Renal pelvis (tissue), 4 donors: ENCODE data around the gene PECR. TPM values are rescaled to one million over a fixed set of nuclear protein-coding genes. Genes with fewer than 3 reads are reported as not detected.
"Not testable (repeated sequence)": the region's sequence is repeated elsewhere in the genome, so short reads cannot be mapped to it uniquely, and the experiment has no call there.

Experiments
- DNase-seq: peaks from one replicate; pipeline ENCODE4 v3.0.0-alpha.2; 2013
- polyA plus RNA-seq, 3 donors: library from polyadenylated mRNA; unstranded; fragments of 120-200 nt; gene quantifications; one replicate each; pipeline ENCODE4 v1.2.1, GENCODE V29; 2013; ENCODE audit not compliant: insufficient read length in 3 of 3

The PECR gene
- polyA plus RNA-seq, 3 donors, result 35.0 to 54.7 (median 43.0) TPM

DNA sequence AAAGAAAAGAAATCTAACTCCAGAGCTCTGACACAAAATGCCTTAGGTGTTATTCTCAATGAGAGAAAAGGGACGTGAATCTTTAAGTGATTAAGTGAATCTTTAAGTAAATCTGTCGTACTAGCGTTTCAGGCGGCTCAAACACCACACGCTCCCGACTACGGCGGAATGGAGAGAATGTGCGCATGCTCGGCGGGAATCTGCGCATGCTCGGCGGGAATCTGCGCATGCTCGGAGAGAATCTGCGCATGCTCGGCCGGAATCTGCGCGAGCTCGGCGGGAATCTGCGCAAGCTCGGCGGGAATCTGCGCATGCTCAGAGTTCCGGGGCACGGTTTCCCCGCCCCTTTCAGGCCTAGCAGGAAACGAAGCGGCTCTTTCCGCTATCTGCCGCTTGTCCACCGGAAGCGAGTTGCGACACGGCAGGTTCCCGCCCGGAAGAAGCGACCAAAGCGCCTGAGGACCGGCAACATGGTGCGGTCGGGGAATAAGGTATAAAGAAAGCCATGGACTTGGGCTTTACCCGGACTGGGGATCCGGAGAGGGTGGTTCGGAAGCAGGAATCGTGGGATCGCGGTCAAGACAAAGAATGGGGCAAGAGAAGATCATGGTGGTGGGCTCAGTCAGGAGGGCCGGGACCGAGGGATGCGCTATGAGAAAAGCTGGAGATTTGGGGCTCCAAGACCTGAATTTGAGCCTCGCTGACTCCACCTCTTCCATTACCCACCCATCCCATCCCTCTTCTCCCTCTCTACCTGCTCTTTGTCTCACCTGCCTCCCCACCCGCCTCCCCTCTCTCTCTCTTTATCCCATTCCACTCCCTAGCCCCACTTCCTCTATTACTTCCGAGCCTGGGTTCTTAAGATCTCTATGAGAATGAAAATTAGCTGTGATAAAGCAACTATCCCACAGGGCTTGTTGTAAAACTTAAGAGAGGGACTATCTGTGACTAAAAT is 27.6 kb upstream of the PECR start, which contains the start of gene XRCC5:
XRCC5 (plus strand) TSS at position 382 of the 955 bp plus-strand sequence; CDS start at position 471, 89 bp downstream.
- DNase-seq, result peak; percentile 97

GRCh38 chr2:216108310-216108966 is 26.8 kb upstream of the PECR start:
- no peak for DNase-seq

- DNase-seq, result no peak
Observed at GRCh38 chr2:216107760-216108159, 26.2 kb upstream of the PECR start.

- no peak for DNase-seq
Observed at GRCh38 chr2:216107320-216107719, 25.7 kb upstream of the PECR start.

DNA sequence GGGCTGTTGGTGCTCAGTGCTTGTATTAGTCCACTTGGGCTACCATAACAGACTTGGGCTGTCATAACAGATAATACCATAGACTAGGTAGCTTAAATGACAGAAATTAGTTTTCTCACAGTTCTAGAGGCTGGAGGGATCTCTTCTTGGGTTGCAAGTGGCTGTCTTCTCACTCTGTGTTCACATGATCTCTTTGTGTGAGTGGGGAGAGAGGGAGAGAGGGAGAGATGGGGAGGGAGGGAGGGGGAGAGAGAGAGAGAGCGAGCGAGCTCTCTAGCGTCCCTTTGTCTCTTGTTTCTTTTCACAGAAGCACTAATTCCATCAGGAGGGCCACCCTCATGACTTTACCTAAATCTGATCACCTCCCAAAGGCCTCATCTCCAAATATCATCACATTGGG is 23.1 kb upstream of the PECR start:
- DNase-seq, result no peak

- no peak for DNase-seq
Observed at GRCh38 chr2:216103213-216103612, 21.6 kb upstream of the PECR start.

DNA sequence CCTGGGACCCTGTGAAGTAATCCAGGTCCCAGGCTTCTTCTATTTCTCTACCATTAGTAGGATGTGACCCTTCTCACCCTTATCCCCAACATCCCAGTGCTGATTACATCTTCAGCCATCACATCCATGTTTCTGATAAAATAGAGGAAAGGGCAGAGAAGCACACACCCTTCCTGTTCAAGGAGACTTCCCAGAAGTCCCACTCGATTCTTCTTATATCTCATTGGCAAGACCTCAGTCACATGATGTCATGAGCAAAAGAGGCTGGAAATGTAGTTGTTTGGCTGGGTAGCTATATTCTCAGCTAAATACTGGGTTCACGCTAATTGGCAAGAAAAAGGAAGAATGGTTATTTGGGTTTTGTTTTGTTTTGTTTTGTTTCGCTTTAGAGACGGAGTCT is 19.5 kb upstream of the PECR start:
- DNase-seq, result no peak

DNA sequence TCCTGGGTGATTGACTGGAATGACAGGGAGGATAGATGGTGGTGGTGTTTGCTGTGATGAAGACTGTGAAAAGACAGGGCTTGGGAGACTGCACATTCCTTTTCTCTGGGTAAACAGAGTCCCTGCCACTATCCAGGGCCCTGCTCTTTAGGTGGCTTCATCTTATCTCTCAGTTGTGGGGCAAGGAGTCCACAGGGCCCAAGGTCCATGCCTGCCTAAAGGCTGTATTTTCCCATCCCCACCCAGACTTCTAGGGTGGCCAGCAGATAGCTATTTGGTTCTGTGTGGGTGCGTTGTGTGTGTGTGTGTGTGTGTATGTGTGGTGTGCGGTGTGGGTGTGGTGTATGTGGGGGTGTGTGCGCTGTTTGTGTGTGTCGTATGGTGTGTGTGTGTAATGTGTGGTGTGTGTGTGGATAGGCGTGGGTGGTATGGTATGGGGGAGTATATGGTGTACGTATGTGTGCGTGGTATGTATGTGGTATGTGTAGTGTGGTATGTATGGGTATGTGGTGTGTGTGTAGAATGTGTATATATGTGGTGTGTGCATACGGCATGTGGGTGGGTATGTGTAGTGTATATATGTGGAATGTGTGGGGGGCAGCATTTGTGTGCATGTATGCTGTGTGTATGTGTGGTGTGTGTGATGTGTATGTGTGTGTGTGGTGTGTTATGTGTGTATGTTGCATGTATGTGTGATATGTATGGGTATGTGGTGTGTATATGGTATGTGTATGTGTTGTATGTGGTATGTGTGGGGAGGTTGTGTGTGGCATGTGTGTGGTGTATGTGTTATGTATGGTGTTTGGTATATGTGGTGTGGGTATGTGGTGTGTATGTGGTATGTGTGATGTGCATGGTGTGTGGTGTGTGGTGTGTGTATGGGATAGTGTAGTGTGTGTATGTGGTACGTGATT is 17.1 kb upstream of the PECR start:
- no peak for DNase-seq

- no peak for DNase-seq
Observed at GRCh38 chr2:216094701-216095100, 13.1 kb upstream of the PECR start.

- DNase-seq, result no peak
Observed at GRCh38 chr2:216092646-216093045, 11.0 kb upstream of the PECR start.

DNA sequence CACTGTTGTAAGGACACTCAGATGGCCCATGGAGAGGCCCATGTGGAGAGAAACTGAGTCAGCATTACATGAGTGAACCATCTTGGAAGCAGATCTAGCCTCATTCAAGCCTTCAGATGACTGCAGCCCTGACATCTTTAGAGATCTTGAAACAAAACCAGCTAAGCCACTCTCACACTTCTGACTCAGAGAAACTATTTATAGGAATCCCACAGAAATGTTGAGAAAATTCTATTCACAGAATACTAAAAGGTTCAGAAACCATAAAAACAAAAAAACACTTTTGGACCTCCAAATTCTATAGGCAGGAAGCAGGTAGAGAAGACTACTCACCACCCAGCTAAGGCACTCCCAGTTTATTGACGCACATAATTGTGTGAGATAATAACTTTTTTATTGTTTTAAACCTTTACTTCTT is 8.8 kb upstream of the PECR start:
- no peak for DNase-seq

GRCh38 chr2:216086207-216086893 is 4.7 kb upstream of the PECR start:
- DNase-seq, result no peak

DNA sequence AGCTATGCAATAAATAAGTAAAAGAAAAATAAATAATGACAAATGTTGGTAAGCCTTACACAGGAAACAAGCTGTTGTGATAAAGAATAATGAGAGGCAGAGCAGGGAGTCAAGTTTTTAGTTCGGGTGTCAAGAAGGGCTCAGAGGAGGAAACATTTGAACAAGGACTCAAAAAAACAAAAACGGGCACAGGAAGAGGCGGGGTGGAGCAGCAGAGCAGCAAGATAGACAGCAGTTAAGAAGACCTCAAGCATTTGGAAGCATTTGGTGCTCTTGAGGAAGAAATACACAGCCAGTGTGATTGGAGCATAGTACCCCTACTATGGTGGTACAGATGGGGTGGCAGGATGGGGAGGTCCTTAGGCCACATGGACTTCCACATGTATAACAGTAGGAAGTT is 2.9 kb upstream of the PECR start:
- DNase-seq, result no peak

GRCh38 chr2:216083464-216084281 is 2.1 kb upstream of the PECR start:
- peak; percentile 87 for DNase-seq

DNA sequence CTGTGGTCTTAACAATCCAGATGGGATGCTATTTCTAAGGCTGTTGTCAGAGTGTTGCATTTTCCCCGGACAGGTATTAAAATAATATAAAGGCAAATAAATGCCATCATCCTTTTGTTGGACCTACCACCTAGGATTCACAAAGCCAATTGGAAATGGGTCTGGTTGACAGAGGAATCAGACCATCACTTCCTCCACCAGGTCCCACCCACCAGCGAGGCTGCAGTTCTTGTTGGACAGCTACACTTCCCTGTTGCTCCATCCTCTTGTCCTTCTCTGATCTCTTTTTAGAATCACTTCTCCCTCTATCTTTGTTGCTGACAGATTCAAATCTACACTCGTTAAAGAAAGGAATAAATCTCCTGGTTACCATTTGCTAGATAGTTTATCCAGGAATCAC is 1.2 kb upstream of the PECR start:
- DNase-seq, result no peak

GRCh38 chr2:216082117-216082711 is 605 bp upstream of the PECR start:
- no peak for DNase-seq

DNA sequence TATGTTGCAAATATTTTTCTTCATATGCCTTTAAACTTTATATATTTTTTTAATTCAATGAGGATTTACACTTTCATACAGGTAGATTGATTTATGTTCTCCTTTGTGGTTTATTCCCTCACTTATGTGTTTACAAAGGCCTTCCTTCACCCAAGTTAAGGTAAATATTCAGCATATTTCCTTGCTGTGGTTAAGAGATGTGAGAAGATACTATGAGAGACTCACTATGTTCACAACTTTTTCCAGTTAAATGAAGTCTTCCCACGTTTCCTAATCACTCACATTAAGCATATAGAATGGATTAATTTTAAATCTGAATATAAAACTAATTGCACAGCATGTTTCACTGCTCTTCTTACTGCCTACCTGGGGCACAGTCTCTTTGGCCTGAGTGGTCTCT is 597 bp downstream of the PECR start:
- DNase-seq, result no peak

DNA sequence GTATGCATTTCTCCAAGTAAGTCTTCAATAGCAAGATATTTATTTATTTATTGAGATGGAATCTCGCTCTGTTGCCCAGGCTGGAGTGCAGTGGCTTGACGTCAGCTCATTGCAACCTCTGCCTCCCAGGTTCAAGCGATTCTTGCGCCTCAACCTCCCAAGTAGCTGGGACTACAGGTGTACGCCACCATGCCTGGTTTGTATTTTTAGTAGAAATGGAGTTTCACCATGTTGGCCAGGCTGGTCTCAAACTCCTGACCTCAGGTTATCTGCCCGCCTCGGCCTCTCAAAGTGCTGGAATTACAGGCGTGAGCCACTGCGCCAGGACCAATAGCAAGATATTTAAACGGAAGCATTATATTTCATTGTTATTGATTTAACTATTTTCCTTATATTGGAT is 1.6 kb downstream of the PECR start:
- DNase-seq, result not testable (repeated sequence)

GRCh38 chr2:216078776-216079175 is 2.8 kb downstream of the PECR start:
- no peak for DNase-seq
